Measurements from ENCODE around the gene COG3.

- no peak for TF ChIP-seq EZH2 (IDR thresholded peaks at IDR 0.05; ENCODE audit: insufficient read depth, poor library complexity, severe bottlenecking)
- no peak for TF ChIP-seq EZH2phosphoT487 (IDR thresholded peaks at IDR 0.05; ENCODE audit: insufficient read depth, low read depth)
Observed at GRCh38 chr13:45521297-45521696, 56.6 kb downstream of the COG3 start.
